NOMO-1 (cell line): ENCODE measurements around the gene PLK2.

Source experiments
- DNase-seq, 2 experiments: peaks; one replicate each; lab custom pipeline; 2025; ENCODE audit not compliant: unreplicated experiment in 2 of 2; lab: John Stamatoyannopoulos, UW

The PLK2 gene

GRCh38 chr5:58451732-58452565 lies 7.9 kb downstream of the PLK2 start:
- DNase-seq, result no peak

GRCh38 chr5:58450811-58451629 lies 8.9 kb downstream of the PLK2 start:
- DNase-seq, result peak; percentile 40 to 69

DNA sequence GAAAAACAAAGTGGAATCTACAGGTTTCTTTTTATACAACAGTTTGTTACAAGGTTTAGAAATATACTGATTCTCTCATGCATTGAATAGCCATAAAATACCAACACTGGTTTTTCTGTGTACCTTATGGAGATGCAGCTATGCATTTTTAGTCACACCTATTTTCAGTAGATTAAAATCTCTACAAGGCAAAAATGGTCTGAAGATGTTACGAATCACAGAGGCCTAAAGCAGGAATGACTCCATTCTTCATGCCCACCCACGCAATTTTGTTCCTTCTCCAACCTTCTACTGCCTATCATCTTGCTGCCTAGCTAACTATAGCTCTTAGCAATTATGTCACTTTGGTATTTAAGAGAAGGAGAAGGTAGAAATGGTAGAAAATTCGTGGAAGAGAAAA lies 9.9 kb downstream of the PLK2 start:
- no peak for DNase-seq

DNA sequence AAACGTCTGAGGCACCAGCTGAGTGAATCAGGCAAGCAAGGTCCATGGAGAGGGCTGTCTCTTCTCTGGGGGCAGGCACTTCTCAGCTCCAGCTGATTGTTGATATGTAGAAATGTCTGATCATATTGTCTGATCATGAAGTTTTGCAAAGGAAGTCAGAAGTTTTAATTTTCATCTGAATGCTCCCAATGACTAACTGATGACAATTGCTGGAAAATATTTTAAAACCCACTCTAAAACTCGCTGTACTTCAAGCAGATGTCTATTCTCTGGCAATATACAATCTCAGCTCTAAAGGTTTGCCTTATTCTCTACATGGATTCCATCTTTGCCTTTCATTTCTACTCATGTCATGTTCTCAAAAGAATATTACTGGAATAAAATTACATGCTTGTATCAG lies 12.7 kb downstream of the PLK2 start:
- no peak for DNase-seq

DNA sequence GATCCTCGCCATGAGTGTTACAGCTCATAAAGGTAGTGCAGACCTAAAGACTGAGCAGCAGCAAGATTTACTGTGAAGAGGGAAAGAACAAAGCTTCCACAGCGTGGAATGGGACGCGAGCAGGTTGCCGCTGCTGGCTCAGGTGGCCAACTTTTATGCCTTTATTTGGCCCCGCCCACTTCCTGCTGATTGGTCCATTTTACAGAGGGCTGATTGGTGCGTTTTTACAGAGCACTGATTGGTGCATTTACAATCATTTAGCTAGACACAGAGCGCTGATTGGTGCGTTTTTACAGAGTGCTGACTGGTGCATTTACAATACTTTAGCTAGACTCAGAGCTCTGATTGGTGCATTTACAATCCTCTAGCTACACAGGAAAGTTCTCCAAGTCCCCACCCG lies 13.9 kb downstream of the PLK2 start:
- DNase-seq, result no peak

DNA sequence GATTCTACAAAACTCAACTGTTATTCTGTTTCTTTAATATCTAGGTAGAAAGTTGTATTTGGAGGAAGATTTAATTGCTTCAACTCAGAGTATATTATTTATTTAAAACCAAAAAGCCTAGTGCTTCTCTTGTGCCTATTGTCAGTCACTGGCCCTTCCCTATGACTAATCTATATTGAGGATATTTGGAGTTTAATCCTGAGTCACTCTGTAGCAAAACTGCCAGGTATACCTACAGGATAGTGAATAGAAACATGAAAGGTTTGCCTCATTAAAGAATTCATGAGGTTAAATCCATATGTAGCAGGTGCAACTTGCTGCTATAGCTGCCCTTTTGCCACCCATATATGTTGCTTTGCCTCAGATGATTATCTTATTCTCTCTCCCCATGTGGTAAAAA lies 15.1 kb downstream of the PLK2 start:
- no peak for DNase-seq

- no peak for DNase-seq
Measured at GRCh38 chr5:58440901-58441460, 18.9 kb downstream of the PLK2 start.

GRCh38 chr5:58439094-58439644 lies 20.7 kb downstream of the PLK2 start:
- no peak for DNase-seq

DNA sequence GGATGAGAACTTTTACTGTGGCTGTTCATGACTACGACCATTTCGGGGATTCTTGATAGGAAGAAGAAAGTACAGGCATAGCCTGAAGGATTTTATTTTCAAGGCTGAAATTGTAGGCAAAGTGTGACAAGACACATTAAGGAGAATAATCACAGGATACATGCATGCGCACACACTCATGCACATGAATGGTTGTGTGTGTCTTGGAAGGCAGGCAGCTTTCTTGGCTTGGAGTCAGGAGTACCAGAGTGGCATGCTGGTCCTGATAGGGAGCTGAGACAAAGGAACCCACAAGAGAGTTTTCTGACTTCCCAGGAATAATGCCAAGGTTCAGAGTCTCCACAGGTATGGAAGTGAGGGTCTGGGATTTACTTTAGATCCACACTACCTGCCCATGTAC lies 22.2 kb downstream of the PLK2 start:
- no peak for DNase-seq

- DNase-seq, result no peak
Measured at GRCh38 chr5:58431832-58432231, 28.1 kb downstream of the PLK2 start.

GRCh38 chr5:58412932-58413331 lies 47.0 kb downstream of the PLK2 start:
- DNase-seq, result peak in 1 of 2 experiments; percentile 2

GRCh38 chr5:58412081-58412480 lies 47.8 kb downstream of the PLK2 start:
- DNase-seq, result no peak

GRCh38 chr5:58411372-58411771 lies 48.5 kb downstream of the PLK2 start:
- DNase-seq, result no peak

- DNase-seq, result peak in 1 of 2 experiments; percentile 62
Measured at GRCh38 chr5:58410441-58410840, 49.4 kb downstream of the PLK2 start.

DNA sequence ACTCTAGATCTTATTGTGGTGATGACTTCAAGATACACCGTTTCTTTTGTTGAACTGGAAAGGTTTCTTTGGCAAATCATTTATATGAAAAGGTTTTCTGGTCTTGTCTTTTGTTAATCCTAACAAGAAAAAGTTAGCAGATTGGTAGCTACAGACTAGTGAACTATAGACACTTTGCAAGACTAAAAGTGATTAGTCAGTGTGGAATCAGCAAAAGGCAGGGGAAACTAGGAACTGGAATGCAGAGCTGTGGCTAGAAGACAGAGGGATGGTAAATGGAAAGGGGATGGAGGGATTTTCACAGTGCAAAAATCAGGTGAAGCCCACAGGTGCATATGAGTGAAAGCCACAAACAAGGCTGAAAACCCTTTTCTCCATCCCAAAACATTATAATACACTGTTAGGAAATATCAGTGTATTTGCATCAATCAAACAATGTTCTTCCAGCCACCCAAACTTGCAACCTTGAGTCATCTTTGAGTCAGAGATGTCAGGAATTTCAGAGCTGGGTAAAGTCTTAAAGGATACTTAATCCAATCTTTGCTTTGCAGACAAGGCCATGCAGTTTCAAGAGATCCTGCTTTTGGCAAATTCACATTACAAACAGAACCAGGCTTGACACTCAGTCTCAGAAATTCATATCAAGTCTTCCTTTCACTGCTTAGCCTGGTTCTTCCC lies 52.7 kb downstream of the PLK2 start:
- no peak for DNase-seq

DNA sequence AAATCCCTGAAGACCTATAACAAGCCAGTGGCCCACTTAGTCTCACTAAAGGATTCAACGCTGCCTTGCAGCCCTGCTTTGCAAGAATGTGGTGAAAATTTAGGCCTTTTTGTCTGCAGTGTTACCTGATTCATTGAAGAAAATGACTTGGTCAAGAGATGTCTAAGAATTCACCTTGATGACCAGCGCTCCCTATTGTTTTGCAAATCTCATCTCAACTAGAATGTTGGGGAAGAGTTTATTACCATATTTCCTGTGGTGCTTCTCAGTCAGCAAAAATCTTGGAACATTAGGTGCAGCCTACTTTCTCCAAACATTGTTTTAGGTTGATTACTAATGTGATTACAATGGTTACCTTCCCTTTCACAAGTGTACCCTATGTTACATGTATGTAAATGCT lies 53.5 kb downstream of the PLK2 start:
- DNase-seq, result no peak

DNA sequence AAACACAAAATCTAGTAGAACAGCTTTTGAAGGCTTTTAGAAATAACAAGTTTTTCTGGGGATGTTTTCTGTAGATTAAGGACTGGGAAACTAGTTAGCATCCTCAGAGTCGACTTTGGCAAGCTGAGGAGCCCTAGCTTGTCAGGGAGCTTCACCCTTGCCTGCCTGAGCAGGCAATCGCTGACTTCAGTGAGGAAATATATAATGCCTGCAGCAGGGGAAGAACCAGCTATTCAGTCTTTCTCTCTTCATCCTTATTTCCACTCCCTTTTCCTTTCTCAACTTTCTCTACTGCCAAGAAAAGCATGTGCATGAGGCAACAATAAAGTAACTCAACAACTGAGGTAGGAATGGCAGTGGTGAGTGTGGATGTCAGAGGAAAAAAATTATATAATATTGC lies 54.7 kb downstream of the PLK2 start:
- no peak for DNase-seq

GRCh38 chr5:58404734-58405133 lies 55.2 kb downstream of the PLK2 start:
- no peak for DNase-seq
